GM18858 (cell line): ENCODE results near the gene MBLAC1.

Experiments used
- ATAC-seq: cut with Tn5 transposase; IDR thresholded peaks from one replicate; pipeline ENCODE4 v1.9.1; 2021; ENCODE audit not compliant: unreplicated experiment

Gene MBLAC1, protein sequence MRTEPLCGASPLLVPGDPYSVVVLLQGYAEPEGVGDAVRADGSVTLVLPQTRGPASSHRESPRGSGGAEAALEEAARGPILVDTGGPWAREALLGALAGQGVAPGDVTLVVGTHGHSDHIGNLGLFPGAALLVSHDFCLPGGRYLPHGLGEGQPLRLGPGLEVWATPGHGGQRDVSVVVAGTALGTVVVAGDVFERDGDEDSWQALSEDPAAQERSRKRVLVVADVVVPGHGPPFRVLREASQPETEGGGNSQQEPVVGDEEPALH

GRCh38 chr7:100126931-100127865 lies at the start of gene MBLAC1:
TSS of gene MBLAC1 (plus strand) at chr7:100126967. CDS start at chr7:100127396, 429 bp downstream.
- peak; percentile 47 for ATAC-seq

DNA sequence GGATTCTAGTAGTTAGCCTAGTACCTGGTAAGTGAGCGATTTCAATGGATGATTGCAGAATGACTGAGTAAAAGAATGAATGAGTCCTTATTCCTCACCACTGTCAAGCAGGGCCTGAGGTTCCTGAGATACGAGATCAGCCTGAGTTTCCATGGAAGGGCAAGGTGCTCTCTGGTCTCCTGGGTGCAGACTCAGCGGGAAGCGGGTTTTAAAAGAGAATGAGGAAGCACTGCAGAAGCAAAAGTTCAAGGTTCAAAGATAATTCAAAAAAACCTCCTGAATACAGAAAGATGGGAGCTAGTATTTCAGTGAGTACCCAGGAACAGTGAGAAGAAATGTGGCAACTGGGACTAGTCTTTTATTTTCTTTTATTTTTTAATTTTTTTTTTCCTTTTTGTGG lies 49.6 kb upstream of the MBLAC1 start:
- no peak for ATAC-seq

GRCh38 chr7:100079024-100079560 lies 47.7 kb upstream of the MBLAC1 start:
- no peak for ATAC-seq

DNA sequence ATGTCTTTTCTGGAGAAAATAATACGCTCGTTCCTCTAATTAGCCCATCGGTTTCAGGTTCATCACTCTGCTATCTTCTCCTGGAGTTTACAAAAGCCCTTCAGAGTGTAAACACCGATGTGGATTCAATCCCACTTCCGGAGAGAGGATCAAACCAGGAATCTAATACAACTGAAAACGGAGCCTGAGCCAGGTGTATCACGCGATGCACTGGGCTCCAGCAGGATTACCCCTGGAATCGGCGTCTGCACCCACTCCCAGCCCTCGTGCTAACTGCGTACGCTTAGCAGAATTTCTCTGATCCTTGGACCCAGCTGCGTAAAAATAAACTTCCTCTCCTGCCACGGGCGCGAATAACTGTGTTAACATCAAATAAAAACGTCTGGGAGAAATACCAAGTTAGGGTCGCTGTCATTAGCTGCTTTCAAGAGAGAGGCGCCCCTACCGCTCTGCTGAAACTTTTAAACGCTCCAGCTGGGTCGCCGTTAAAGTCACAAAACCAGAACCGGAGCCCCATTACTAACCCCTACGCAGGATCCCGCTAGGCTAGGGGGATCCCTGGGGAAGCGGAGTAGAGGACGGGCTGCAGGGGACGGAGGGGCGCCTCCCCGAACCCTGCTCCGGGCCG lies 45.7 kb upstream of the MBLAC1 start:
- ATAC-seq: peak; percentile 3

- peak; percentile 70 for ATAC-seq
These were observed 45.1 kb upstream of the MBLAC1 start, which contains the start of gene ZNF3 for GRCh38 chr7:100081535-100082102. TSS of gene ZNF3 (minus strand) at chr7:100081723. CDS start at chr7:100077357, 4,366 bp downstream.

DNA sequence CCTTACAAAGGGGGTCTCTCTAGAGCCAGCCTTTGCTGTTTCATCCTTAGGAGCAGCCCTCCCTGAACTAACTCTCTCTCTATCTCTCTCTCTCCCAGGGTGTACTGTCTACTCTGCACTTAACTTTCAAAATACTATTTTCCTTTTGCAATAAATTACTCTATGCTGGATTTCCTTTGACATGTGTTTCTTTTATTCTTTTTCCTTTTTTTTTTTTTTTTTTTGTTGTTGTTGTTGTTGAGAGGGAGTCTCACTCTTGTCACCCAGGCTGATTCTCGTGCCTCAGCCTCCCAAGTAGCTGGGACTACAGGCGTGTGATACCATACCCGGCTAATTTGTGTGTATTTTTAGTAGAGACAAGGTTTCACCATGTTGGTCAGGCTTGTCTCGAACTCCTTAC lies 43.8 kb upstream of the MBLAC1 start:
- no peak for ATAC-seq

- ATAC-seq: no peak
These were observed 41.3 kb upstream of the MBLAC1 start for GRCh38 chr7:100085515-100085914.

GRCh38 chr7:100087055-100087750 lies 39.6 kb upstream of the MBLAC1 start:
- no peak for ATAC-seq

DNA sequence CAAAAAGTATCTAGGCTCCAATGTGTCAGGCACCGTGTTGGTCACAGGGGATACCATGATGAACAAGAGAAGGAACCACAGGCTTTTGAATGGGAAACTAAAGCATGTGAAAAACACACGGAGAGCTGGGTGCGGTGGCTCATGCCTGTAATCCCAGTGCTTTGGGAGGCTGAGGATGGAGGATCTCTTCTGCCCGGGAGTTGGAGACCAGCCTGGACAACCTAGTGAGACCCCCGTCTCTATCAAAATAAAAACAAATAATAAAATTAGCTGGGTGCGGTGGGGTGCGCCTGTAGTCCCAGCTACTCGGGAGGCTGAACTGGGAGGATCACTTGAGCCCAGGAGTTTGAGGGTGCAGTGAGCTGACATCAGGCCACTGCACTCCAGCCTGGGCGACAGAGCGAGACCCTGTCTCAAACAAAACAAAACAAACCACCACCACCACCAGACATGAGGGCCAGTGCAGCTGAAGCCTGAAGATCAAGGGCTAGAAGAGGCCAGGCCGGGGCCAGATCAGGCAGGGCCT lies 38.6 kb upstream of the MBLAC1 start:
- no peak for ATAC-seq

GRCh38 chr7:100088621-100089457 lies 37.9 kb upstream of the MBLAC1 start, which contains the start of gene COPS6:
TSS of gene COPS6 (plus strand) at chr7:100088969. CDS start at chr7:100088991, 22 bp downstream.
- no peak for ATAC-seq

DNA sequence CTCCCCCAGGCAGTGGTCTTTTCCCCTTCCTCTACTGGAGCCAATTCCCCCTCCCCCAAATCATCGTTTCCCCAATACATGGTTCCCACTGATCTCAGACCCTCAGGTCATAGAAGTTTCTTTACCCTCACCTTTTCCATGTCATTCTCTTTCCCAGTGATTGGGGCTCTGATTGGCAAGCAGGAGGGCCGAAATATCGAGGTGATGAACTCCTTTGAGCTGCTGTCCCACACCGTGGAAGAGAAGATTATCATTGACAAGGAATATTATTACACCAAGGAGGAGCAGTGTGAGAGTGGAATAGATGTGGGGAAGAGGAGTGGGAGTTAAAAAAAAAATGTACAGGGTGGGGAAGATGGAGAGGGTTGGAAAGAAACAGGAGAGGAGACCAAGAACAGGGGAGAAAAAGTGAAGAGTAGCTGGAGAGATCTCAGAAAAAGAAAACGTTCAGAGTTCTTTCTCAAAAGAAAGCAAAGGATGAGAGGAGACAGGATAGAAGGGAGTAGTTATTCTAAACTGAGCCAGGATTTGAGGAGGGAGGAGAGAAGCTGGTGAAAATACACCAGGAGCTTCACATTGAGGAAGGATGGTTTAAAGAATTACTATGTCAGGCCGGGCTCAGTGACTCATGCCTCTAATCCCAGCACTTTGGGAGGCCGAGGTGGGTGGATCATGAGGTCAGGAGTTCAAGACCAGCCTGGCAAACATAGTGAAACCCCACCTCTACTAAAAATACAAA lies 37.1 kb upstream of the MBLAC1 start:
- no peak for ATAC-seq

DNA sequence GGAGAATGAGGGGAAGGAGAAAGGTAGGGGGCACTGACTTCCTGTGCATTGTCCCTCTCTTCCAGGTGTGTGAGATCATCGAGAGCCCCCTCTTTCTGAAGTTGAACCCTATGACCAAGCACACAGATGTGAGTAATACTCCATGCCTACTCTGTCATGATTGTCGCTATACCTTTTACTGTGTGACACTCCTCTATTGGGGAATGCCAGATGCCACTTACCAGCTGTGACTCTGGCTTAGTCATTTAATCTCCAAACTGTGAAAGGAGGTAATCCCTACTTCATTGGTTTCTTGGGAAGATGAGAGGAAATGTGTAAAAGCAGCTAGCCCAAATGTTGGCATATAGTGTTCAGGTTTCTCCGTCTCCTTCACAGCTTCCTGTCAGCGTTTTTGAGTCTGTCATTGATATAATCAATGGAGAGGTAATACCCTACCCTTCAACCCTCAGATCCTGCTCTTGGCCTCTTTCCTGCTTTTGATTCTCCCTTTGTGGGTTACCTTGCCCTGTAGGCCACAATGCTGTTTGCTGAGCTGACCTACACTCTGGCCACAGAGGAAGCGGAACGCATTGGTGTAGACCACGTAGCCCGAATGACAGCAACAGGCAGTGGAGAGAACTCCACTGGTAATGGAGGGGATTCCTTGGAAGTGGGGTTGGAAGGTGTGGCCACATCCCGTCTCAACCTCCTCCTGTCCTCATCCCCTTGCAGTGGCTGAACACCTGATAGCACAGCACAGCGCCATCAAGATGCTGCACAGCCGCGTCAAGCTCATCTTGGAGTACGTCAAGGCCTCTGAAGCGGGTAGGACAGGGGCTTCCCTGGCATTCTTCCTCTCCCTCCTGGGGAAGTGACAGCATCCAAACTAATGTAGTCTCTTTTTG lies 36.0 kb upstream of the MBLAC1 start:
- no peak for ATAC-seq

DNA sequence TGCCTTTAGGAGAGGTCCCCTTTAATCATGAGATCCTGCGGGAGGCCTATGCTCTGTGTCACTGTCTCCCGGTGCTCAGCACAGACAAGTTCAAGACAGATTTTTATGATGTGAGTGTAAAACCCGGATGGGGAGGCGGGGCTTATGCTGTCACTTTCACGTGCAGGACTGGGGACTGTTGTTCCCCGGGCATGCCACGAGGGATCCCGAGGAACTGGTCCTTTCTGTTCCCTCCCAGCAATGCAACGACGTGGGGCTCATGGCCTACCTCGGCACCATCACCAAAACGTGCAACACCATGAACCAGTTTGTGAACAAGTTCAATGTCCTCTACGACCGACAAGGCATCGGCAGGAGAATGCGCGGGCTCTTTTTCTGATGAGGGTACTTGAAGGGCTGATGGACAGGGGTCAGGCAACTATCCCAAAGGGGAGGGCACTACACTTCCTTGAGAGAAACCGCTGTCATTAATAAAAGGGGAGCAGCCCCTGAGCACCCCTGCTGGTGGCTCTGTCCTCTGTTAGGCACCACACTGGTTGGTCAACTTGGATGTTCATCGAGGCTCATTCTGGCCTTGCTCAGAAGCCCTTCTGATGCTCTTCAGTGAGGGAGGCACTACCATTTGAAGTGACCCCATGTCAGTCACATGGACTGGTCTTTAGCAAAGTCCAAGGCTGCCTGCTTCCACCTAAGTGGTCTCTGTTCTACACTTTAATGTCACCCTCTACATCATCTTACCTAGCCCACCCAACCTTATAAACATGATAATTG lies 35.2 kb upstream of the MBLAC1 start:
- no peak for ATAC-seq

DNA sequence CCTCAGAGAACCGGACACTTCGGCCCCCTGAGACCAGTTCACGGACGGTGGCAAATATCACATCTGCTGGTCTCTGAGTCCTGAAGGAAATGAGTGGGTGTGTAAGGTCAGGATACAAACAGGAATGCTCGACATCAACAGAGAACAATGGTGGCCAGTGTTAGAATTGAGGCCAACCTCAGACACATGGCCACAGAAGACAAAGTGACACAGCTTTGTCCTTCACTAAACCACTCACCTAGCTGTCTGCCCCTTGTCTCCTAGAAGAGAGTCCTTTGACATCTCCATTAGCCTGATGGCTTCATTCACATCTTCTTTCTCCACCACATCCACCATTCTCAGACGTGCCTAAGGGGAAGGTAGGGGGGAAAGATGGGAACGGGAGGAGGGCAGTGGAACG lies 33.7 kb upstream of the MBLAC1 start:
- ATAC-seq: no peak

- ATAC-seq: no peak
These were observed 33.3 kb upstream of the MBLAC1 start for GRCh38 chr7:100093498-100093897.

DNA sequence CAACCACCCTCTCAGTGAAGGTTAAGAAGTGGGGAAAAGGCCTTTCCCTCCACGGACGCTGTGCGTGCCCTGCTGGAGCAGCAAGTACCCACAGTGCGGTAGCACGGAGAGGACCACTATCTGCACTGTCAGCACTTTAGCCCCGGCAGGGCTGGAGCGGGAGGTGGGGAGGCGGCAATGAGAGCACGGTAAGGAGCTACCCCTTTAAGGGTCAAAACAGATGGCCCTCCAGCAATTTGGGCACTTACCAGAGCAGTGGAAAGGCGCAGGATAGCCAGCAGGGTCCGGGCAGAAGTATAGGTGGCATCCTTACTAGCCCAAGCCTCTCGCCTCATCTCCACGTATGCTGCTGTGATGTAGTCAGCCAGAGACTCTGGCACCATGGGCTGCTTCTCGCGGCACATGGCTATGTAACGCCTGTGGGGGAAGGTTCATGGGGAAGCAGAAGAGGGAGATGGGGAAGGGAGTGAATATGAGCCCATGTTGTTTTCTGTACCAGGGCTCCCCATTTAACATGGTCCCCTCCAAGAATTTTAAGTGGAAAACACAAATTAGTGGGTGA lies 32.8 kb upstream of the MBLAC1 start:
- no peak for ATAC-seq
